ENCODE results near the gene PRICKLE2.

- no peak for TF ChIP-seq MXI1 (IDR thresholded peaks at IDR 0.05; ENCODE audit: low read depth, low read length)
- TF ChIP-seq EGR1 (IDR thresholded peaks at IDR 0.05; ENCODE audit: borderline replicate concordance in 1 of 2, low read depth in 2 of 2, low read length in 2 of 2) = no peak
- TF ChIP-seq MYB (IDR thresholded peaks at IDR 0.05; ENCODE audit: borderline replicate concordance, low read depth, low read length) = no peak
- no peak for TF ChIP-seq CTCF (IDR thresholded peaks at IDR 0.05 in 2 of 3, conservative IDR thresholded peaks at IDR 0.05 in 1 of 3; ENCODE audit: control insufficient read depth in 2 of 3, extremely low read depth in 1 of 3, insufficient read depth in 1 of 3, low read depth in 3 of 3, low read length in 3 of 3)
- TF ChIP-seq ZNF217 (IDR thresholded peaks at IDR 0.05) = no peak
- TF ChIP-seq ZNF24 (IDR thresholded peaks at IDR 0.05) = no peak
- TF ChIP-seq POLR2A (IDR thresholded peaks at IDR 0.05; ENCODE audit: low read depth, low read length) = no peak
- TF ChIP-seq CBX3 (IDR thresholded peaks at IDR 0.05; ENCODE audit: borderline replicate concordance, low read depth) = no peak
- no peak for TF ChIP-seq HDAC2 (IDR thresholded peaks at IDR 0.05)
Measured at GRCh38 chr3:64070704-64071103, 154.6 kb downstream of the PRICKLE2 start.

Data from GM12878 (cell line).